ENCODE results near the gene RFX3.

DNA sequence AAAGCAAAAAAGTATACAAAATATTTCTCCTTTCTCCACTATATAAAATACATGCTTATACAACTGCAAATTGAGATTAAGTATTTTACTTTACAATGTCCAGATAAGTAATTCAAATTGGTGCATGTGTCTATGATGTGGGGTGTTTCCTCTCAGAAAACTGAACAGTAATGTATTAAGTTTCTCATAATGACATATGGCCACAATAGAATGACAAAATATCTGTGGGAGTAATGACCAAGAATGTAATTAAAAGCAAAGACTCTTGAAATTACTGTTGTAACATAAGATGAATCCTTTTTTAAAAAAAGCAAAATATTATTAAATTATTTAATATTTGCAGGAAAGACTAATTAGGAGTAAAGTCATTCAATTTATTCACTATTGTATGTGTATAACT is 155.1 kb downstream of the RFX3 start:
- TF ChIP-seq GATA2 (IDR thresholded peaks at IDR 0.05; ENCODE audit: low read depth, low read length) (no peak), GATA3 (IDR thresholded peaks at IDR 0.05; ENCODE audit: low read depth, low read length) (no peak)
